NCI-H2171 (cell line): Measurements from ENCODE around the gene CDC42BPG.

Experiments
- DNase-seq: peaks from one replicate; lab custom pipeline; 2025; lab: John Stamatoyannopoulos, UW

CDC42BPG gene

DNA sequence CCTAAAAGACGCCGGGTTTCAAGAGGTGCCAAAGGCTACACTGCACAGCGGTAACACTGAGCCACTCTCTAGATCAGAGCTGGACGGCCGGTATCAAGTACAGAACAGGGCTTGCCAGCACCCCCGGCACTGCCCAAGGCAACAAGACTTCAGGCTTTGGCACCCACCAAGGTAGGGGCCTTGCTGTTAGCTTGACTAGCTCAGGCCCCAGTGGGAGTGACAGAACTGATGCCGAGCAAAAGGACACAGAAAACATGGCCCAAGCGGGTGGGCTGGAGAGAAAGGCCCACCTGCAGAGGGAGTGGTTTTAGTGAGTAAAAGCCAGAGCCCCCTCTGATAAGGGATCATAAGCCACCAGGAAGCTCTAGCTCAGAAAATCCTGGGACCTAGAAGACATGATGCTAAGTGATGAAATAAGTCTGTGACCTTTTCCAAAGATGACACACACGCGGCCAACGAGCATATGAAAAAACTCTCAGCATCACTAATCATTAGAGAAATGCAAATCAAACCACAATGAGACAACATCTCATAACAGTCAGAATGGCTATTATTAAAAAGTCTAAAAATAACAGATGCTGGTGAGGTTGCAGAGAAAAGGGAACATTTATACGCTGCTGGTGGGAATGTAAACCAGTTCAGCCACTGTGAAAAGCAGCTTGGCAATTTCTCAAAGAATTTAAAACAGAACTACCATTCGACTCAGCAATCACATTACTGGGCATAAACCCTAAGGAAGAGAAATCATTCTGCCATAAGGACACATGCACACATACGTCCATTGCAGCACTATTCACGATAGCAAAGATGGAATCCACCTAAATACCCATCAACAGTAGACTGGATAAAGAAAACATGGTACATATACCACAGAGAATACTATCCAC is 21.1 kb upstream of the CDC42BPG start:
- no peak for DNase-seq

DNA sequence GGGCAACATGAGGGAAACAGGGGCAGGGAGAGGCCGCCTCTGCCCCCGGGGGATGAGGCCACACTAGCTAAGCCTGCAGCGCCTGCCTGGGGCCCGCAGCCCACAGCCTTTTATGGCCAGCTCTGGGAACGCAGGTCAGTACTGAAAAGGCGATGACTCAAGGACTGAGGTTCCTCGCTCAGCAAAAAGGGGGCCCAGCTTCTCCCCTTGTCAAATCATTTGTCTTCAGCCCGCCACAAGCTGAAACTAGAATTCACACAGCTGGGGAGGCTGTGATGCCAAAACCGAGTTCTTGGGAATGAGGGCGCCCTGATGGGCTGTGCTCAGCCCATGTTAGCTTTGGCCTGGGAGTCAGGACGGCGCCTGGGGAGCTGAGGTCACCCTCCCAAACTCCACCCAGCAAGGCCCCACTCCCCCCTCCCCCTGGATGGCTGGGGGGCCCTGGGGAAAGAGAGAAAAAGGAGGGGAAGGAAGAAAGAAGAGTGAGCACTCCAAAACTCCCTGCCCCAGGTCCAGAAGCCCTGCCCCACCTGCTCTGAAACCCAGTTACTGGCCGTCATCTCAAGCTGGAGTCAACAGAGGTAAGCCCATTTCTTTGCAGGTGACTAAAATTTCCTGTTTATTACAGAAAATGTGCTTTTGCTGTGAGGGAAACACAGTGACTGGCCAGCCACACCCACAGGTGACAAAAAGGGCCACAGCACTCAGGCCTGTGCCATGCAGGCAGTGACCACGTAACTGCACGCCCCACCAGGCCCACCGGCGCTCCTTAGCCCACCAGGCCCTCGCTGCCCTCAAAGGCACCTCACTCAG is 20.2 kb upstream of the CDC42BPG start:
- DNase-seq, result no peak

GRCh38 chr11:64864135-64864472 is 19.7 kb upstream of the CDC42BPG start:
- DNase-seq, result no peak

GRCh38 chr11:64863391-64864060 is 19.1 kb upstream of the CDC42BPG start:
- DNase-seq, result no peak

GRCh38 chr11:64862987-64863390 is 18.5 kb upstream of the CDC42BPG start:
- no peak for DNase-seq

GRCh38 chr11:64861227-64861975 is 16.9 kb upstream of the CDC42BPG start:
- DNase-seq, result no peak

GRCh38 chr11:64859542-64860414 is 15.3 kb upstream of the CDC42BPG start:
- DNase-seq, result no peak

DNA sequence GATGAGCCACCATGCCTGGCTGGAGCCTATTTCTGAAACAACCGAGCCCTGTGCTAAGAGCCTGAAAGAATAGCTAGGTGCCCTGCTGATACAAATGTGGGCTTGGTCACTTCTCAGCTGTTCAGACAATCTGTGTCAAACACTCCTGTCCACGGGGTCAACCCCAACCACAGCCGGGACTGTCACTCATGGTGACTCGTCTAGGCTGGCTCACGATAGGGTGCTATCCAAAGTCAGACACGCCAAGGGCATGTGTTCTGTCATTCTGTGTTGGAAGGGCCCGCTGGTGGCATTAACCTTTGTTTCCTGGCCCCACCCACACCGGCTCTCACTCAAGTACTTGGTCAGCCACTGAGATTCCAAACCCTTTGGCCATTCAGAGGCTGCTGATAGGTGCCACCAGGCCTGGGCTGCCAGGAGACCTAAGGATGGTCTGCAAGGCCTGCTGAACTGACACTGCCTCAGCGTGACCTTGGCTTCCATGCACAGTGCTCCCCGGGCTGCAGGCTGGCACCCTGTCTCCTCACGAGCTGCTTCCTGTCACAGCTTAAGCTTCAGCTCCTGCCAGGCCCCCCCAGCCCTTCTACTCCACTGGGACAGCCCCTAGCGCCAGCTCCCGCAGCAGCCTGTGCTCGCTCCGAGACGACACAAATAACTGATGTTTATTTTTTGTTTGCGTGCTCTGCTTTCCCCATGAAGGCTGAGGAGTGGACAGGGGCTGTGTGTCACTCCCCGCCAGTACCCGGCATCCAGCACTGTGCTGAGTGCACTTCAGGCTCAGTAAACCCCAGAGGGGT is 14.2 kb upstream of the CDC42BPG start:
- no peak for DNase-seq

DNA sequence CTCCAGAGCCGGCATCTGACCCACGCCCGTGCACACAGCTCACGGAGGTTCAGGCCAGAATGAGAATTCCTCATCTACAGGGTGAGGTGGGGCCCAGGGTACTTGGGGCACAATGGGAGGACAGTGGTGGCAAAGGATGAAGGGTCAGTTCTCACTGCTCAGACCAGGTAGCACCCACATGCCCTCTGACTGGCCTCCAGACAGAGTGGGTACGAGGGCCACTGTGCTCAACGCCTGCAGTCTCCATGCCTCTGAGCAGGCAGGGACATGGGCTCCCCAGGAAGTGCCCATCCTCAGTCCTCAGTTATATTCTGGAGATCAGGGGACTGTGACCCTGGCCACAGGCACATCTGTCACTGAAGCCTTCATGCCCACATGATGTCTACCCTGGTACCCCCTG is 13.0 kb upstream of the CDC42BPG start:
- no peak for DNase-seq

DNA sequence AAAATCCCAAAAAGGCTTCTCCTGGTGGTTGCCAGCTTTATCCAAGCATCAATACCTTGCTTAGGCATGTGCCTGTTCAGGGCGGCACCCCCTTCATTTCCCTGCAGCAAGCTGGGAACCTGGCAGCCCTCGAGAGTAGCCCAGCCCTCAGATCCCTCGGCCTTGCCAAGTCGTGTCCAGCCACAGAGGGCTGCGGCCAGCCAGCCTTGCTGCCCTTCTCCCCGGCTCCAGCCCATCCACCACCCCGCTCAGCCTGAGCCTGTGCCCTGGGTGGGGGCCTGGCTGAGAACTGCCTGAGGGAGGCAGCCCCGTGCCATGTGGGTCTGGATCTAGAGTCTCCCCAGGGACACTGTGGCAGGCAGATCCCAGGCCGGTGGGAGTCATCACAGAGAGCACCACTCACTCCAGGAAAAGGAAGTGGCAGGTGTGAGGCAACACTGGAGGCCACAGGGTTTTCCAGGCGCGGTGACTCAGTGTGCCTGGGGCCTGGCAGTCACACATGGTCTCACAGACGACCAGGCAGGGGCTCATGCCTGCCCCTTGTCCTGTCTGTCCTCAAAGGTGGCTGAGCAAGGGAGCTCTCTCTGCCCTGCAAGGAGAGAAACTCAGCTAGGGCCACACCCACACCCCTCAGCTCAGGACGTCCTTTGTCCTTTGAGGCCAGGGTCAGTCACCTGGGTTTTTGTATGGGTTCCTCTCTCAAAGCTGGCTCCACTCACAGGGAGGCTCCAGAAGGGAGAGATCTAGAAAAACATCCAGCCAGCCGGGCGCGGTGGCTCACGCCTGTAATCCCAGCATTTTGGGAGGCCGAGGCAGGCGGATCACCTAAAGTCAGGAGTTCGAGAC is 12.2 kb upstream of the CDC42BPG start:
- DNase-seq, result no peak

DNA sequence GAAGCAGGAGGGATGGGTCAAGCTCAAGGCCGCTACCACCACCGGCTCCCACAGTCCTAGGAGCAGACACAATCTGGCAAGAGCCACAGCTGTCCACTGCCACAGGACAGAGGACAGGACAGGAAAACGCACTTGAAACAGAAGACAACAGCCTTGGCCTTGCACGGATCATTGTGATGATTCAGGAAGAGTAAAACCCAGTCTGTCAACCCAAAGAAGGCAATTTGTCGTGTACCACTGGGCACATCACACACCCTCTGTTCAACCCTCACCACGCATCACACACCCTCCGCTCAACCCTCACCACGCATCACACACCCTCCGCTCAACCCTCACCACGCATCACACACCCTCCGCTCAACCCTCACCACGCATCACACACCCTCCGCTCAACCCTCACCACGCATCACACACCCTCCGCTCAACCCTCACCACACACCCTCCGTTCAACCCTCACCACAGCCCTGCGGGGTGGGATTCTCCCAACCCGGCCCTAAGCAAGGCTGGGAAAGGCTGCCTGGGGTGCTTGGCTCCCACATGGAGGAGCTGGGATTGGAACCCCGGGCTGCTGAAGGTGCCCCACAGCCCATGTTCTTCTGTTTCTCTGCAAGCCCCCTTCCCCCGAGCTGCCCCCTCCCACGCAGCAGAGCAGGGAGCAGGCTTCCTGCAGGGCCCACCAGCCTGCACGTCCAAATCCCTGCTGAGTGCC is 11.3 kb upstream of the CDC42BPG start:
- DNase-seq, result no peak

- DNase-seq, result no peak
These were observed 10.4 kb upstream of the CDC42BPG start for GRCh38 chr11:64854534-64855502.

DNA sequence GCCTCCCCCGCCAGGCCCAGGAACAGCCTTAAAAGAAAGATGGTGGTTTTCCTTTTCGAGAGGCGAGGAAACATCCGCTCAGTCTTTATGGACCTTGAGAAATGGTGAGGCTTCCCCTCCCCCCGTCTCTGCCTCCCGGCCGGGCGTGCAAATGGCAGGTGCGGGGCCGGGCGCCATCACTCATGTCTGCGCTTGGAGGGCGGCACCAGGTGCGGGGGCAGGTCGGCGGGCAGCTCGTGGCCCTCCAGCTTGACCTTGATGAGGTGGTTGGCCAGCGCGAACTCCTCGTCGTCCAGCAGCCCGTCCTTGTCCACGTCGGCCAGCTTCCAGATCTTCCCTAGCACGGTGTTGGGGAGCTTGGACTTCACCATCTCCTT is 9.7 kb upstream of the CDC42BPG start:
- no peak for DNase-seq

- no peak for DNase-seq
These were observed 9.3 kb upstream of the CDC42BPG start for GRCh38 chr11:64853709-64854108.

DNA sequence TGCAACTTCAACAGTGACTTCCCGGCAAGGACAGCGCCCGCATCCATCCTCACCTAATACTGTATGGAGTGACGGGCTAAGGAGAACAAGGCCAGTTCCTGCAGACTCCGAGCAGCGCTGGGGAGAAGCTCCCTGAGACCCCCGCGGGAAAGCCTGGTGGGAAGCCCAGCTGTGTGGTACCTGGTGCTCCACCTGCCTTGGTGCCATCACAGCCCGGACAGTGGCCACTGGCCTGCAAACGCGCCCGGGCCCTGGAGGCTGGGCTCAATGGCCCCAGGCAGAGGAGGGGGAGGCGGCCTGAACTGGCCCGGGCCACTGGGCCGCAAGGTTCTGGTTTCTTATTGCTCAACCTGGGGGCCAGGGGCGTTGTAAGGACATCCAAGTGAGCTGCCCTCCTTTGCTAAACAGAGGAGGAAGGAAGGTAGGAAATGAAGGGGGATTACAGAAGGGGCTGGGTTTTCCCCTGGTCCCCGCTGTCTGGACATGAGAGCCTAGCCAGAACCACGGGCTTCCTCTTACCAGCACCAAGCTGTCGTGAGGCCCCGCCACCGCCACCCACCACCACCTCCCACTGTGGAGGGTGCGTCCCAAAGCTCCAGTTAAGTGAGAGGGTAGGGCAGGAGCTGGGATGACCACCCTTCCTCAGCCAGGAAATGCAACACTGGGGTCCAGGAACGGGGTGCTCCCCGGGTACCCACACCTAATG is 8.5 kb upstream of the CDC42BPG start:
- DNase-seq, result no peak

GRCh38 chr11:64851831-64852351 is 7.4 kb upstream of the CDC42BPG start:
- no peak for DNase-seq
